Measurements from ENCODE around the gene RPS8. TPM values are rescaled to one million over a fixed set of nuclear protein-coding genes. Genes with fewer than 3 reads are reported as not detected.

RPS8 gene
- total and polyA plus RNA-seq, 2 experiments from 2014 or later = 503 to 2,179 TPM

DNA sequence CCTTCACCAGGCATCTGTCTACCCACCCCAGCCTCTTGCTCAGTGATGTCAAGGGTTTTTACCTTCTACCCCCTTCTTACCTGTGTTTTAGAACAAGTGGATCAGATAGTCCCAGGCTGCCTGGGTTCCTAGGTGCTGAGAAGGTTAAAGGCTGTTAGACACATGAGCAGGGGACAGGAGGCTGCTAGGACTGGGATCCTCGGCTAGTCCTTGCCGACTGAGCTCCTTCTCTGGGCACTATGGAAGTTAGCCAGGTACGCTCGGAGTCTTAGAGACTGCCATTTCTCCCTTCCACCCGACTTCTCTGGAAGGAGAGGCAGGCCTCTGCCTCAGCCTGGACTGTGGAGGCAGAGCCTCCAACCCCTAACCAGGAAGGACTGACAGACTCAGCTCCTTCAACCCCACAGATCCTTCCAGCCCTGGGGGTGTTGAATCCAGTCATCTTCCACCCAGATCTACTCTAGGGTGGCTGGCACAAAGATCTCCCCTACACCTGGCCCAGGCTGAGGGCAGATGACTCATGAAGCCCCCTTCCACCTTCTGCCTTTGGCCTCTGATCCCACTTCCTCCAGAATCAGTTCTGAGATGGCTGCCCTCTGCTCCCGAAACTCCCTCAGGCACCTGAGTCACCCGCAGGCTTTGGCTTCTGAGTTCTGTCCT lies 31.5 kb downstream of the RPS8 start, which contains the start of gene DYNLT4:
Gene DYNLT4, minus strand, starts transcription at position 648 of the 660 bp plus-strand sequence. CDS start 683 bp downstream, outside the sequence.
- H3K4me1 ChIP-seq (ENCODE audit: insufficient read depth) = peaks cover 48% of the 10 kb centered on the region
- peaks cover 19% of the 10 kb centered on the region for H3K79me2 ChIP-seq
- no peaks in the 10 kb centered on the region for H3K36me3 ChIP-seq (replicated peaks; ENCODE audit: insufficient read depth, low read depth)
- peak within 1 kb of the TSS; percentile 75 for H3K4me2 ChIP-seq
- H3K9me2 ChIP-seq (replicated peaks; ENCODE audit: insufficient read depth) = no peaks in the 10 kb centered on the region
- H4K20me1 ChIP-seq (ENCODE audit: insufficient read depth, poor library complexity, severe bottlenecking) = no peaks in the 10 kb centered on the region
- H3K27me3 ChIP-seq = no peaks in the 10 kb centered on the region
- H2AFZ ChIP-seq = no peak within 1 kb of the TSS
- 67% methylated on average over 7 of the region's 7 CpGs for WGBS (ENCODE audit: low lambda C conversion rate, missing lambda C conversion rate)
- TF ChIP-seq EZH2 (IDR thresholded peaks at IDR 0.05; ENCODE audit: borderline replicate concordance) (no peak), EZH2phosphoT487 (IDR thresholded peaks at IDR 0.05; ENCODE audit: low read depth, severe bottlenecking, unreplicated experiment) (no peak)
- TF ChIP-seq, protein P1, sequence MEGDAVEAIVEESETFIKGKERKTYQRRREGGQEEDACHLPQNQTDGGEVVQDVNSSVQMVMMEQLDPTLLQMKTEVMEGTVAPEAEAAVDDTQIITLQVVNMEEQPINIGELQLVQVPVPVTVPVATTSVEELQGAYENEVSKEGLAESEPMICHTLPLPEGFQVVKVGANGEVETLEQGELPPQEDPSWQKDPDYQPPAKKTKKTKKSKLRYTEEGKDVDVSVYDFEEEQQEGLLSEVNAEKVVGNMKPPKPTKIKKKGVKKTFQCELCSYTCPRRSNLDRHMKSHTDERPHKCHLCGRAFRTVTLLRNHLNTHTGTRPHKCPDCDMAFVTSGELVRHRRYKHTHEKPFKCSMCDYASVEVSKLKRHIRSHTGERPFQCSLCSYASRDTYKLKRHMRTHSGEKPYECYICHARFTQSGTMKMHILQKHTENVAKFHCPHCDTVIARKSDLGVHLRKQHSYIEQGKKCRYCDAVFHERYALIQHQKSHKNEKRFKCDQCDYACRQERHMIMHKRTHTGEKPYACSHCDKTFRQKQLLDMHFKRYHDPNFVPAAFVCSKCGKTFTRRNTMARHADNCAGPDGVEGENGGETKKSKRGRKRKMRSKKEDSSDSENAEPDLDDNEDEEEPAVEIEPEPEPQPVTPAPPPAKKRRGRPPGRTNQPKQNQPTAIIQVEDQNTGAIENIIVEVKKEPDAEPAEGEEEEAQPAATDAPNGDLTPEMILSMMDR (IDR thresholded peaks at IDR 0.05; ENCODE audit: poor library complexity) = no peak
- no peaks in the 10 kb centered on the region for H3K9me3 ChIP-seq (ENCODE audit: low read depth)
- peak within 1 kb of the TSS; percentile 100 for H3K27ac ChIP-seq
- no peak within 1 kb of the TSS for H3K4me3 ChIP-seq
- DNase-seq (ENCODE audit: low spot score) = no peak

DNA sequence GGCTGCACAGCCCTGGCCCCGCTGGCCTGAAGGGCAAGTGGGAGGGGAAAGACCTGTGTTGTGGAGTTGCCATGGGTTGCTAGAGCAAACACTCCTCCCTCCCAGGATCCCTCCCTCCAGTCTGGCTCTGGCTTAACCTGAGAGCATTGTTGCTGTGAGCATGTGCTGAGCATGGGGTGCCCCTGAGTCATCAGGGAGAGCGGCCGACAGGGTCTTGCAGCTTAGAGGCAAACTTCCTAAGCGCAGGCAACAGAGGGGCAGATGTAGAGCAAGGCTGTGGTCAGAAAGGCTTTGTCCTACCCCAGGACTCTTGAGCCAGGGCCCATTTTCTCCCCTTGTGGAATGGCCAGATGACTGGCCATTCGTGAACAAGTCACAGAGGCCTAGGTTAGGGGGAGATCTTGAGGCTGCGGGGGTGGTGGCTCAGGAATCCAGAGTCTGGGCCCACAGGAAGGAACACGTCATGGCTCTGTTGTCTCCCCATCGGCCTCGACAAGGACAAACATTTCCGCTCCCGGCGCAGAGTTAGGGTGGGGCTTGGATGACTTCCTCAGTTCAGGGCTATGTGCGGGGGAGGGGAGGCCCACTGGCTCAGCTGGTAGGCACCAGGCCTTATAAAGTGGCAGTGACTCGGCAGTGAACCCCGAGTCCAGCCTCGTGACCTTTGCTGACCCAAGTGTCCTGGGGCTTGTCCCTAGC lies 32.2 kb downstream of the RPS8 start:
- WGBS (ENCODE audit: low lambda C conversion rate, missing lambda C conversion rate) = 22% methylated on average over 15 of the region's 16 CpGs
- no peak overlapping the region for H2AFZ ChIP-seq
- peaks cover 17% of the 10 kb centered on the region for H3K79me2 ChIP-seq
- no peaks in the 10 kb centered on the region for H3K27me3 ChIP-seq
- H3K27ac ChIP-seq = peak overlapping the region; percentile 100
- peaks cover 48% of the 10 kb centered on the region for H3K4me1 ChIP-seq (ENCODE audit: insufficient read depth)
- H3K9me2 ChIP-seq (replicated peaks; ENCODE audit: insufficient read depth) = no peaks in the 10 kb centered on the region
- TF ChIP-seq EZH2 (IDR thresholded peaks at IDR 0.05; ENCODE audit: borderline replicate concordance) (no peak), EZH2phosphoT487 (IDR thresholded peaks at IDR 0.05; ENCODE audit: low read depth, severe bottlenecking, unreplicated experiment) (no peak)
- TF ChIP-seq, protein P1 (IDR thresholded peaks at IDR 0.05; ENCODE audit: poor library complexity) = no peak
- H3K9me3 ChIP-seq (ENCODE audit: low read depth) = no peaks in the 10 kb centered on the region
- H3K4me3 ChIP-seq = no peak overlapping the region
- H3K36me3 ChIP-seq (replicated peaks; ENCODE audit: insufficient read depth, low read depth) = no peaks in the 10 kb centered on the region
- H4K20me1 ChIP-seq (ENCODE audit: insufficient read depth, poor library complexity, severe bottlenecking) = no peaks in the 10 kb centered on the region
- H3K4me2 ChIP-seq = peak overlapping the region; percentile 75
- DNase-seq (ENCODE audit: low spot score) = peak; percentile 95

DNA sequence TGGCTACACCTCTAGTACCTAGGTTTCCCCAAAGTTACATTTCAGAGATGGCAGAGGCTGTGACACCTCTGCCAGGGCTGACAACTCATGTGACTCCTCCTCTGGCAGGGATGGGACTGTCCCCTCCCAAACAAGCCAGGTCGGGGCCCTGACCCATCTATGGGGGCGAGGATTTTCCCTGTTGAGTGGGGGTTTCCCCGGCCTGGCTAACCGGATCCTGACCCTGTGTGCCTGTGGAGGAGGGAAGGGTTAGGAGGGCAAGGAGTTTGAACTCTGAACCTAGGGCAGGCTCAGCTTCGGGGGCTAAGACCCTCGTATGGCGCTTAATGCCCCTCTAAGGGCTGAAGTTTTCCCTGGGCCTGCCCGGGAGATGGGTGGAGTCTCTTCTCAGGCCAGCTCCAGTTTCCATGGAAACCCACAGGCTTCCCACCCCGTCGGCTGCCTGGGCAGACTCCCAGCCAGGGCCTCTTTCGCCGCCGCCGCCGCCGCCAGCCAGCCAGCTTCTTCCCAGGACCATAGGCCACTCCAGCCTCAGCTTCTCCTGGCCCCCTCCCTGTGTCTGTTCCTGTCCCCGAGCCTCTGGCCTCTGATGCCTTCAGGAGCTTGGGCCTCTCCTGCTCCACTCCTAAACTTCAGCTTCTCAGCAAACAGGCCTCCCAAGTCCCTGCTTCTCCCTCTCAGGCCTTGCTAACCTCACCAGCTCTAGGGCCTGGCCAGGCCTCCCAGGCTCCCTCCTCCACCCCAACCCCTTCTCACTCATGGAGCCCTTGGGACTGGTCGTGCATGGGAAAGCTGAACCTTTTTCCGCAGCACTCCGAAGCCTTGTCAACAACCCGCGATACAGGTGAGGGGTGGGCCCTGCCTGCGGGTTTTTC lies 33.0 kb downstream of the RPS8 start, which contains the start of gene BTBD19:
Gene BTBD19, plus strand, starts transcription at position 461 of the 875 bp plus-strand sequence. Its CDS starts 298 bp downstream, at position 759.
- H3K9me3 ChIP-seq (ENCODE audit: low read depth) = no peaks in the 10 kb centered on the region
- H3K4me1 ChIP-seq (ENCODE audit: insufficient read depth) = peaks cover 51% of the 10 kb centered on the region
- H3K4me2 ChIP-seq = peak within 1 kb of the TSS; percentile 75
- no peak within 1 kb of the TSS for H3K4me3 ChIP-seq
- H3K36me3 ChIP-seq (replicated peaks; ENCODE audit: insufficient read depth, low read depth) = no peaks in the 10 kb centered on the region
- H3K79me2 ChIP-seq = peaks cover 17% of the 10 kb centered on the region
- peak within 1 kb of the TSS; percentile 100 for H3K27ac ChIP-seq
- no peak within 1 kb of the TSS for H2AFZ ChIP-seq
- WGBS (ENCODE audit: low lambda C conversion rate, missing lambda C conversion rate) = 27% methylated on average over 23 of the region's 23 CpGs
- TF ChIP-seq EZH2 (IDR thresholded peaks at IDR 0.05; ENCODE audit: borderline replicate concordance) = no peak
- TF ChIP-seq, protein P1 (IDR thresholded peaks at IDR 0.05; ENCODE audit: poor library complexity) = no peak
- no peak for TF ChIP-seq EZH2phosphoT487 (IDR thresholded peaks at IDR 0.05; ENCODE audit: low read depth, severe bottlenecking, unreplicated experiment)
- no peaks in the 10 kb centered on the region for H3K27me3 ChIP-seq
- DNase-seq (ENCODE audit: low spot score) = peak; percentile 95
- H3K9me2 ChIP-seq (replicated peaks; ENCODE audit: insufficient read depth) = no peaks in the 10 kb centered on the region
- H4K20me1 ChIP-seq (ENCODE audit: insufficient read depth, poor library complexity, severe bottlenecking) = no peaks in the 10 kb centered on the region
